HCT116 (cell line): ENCODE results near the gene PCNT. TPM values are rescaled to one million over a fixed set of nuclear protein-coding genes. Genes with fewer than 3 reads are reported as not detected.

Source experiments
- ATAC-seq: fragments of 200-7000 bp; cut with Tn5 transposase; 2 replicates; pipeline ENCODE4 v1.9.1; 2020; ENCODE audit warnings: mild to moderate bottlenecking, moderate library complexity
- BruUV-seq: library from RNA; stranded (reverse); fragments of 400-500 nt; replicated peaks from 2 replicates; lab custom pipeline; 2021; lab: Mats Ljungman, UMichigan
- CTCF ChIA-PET: fragments of 300-600 bp; sonication (Branson Sonifier 250); formaldehyde crosslinking; loops from one replicate; lab custom pipeline; 2021; ENCODE audit warnings: antibody characterized with exemption; lab: Charles Lee
- POLR2A ChIA-PET: fragments of 300-600, 350-600 bp; sonication (Branson Sonifier 250); formaldehyde crosslinking; loops from one replicate; lab custom pipeline; 2021; ENCODE audit warnings: antibody characterized with exemption; lab: Charles Lee
- RAD21 ChIA-PET, 2 experiments: fragments of 300-600 bp; sonication (Branson Sonifier 250); formaldehyde crosslinking; loops; one replicate each; lab custom pipeline; 2023; ENCODE audit warnings: low total read pairs in 2 of 2; ENCODE audit not compliant: uncharacterized antibody in 2 of 2, unreplicated experiment in 2 of 2, low non-redundant PET in 1 of 2; lab: Charles Lee
- DNase-seq: peaks from one replicate; pipeline ENCODE4 v3.0.0-alpha.2; 2010; ENCODE audit warnings: low read depth, low spot score
- H2AFZ ChIP-seq: fragments of 200-600 bp; shearing (Covaris generic), sonication (generic); 2 replicates; pipeline ENCODE4 v1.6.1; 2017; ENCODE audit warnings: low read depth, mixed run types, mixed read lengths, antibody characterized with exemption, low read length; ENCODE audit not compliant: poor library complexity, severe bottlenecking
- H3K27ac ChIP-seq: 2 replicates; pipeline ENCODE4 v1.5.1; 2012; ENCODE audit warnings: low read depth, low read length
- H3K27me3 ChIP-seq: fragments of 200-600 bp; sonication (generic); 2 replicates; pipeline ENCODE4 v1.6.1; 2016; ENCODE audit warnings: mixed run types, low read length, mixed read lengths; ENCODE audit not compliant: insufficient read depth
- H3K36me3 ChIP-seq, 2 experiments: fragments of 200-500 bp in 1 of 2; fragments of 200-600 bp in 1 of 2; sonication (Bioruptor generic) in 1 of 2; sonication (generic) in 1 of 2; 2 replicates each; pipeline versions ENCODE4 v1.5.1 to v1.6.1; 2014 to 2016; ENCODE audit warnings: low read length in 2 of 2, inconsistent platforms in 1 of 2, mixed read lengths in 1 of 2, mixed run types in 1 of 2; ENCODE audit not compliant: insufficient read depth in 2 of 2, control insufficient read depth in 1 of 2
- H3K4me1 ChIP-seq, 2 experiments: fragments of 200-600 bp in 1 of 2; sonication (generic) in 1 of 2; 2 replicates each; pipeline versions ENCODE4 v1.5.1 to v1.6.1; 2012 to 2017; ENCODE audit warnings: low read length in 2 of 2, inconsistent platforms in 1 of 2, mild to moderate bottlenecking in 1 of 2, mixed read lengths in 1 of 2, mixed run types in 1 of 2, moderate library complexity in 1 of 2; ENCODE audit not compliant: insufficient read depth in 2 of 2, control insufficient read depth in 1 of 2
- H3K4me2 ChIP-seq: fragments of 200-600 bp; sonication (generic); 2 replicates; pipeline ENCODE4 v1.6.1; 2017; ENCODE audit warnings: mixed run types, low read length, mixed read lengths
- H3K4me3 ChIP-seq, 2 experiments: fragments of 200-600 bp in 1 of 2; sonication (generic) in 1 of 2; replicated peaks in 1 of 2; 2 replicates each; pipeline ENCODE4 v1.5.1; 2011 to 2016; ENCODE audit warnings: low read length in 2 of 2, control low read depth in 1 of 2, low read depth in 1 of 2, mild to moderate bottlenecking in 1 of 2, mixed read lengths in 1 of 2, mixed run types in 1 of 2
- H3K79me2 ChIP-seq: fragments of 200-600 bp; sonication (generic); 2 replicates; pipeline ENCODE4 v1.6.1; 2017; ENCODE audit warnings: mild to moderate bottlenecking, mixed run types, low read length, moderate library complexity, mixed read lengths; ENCODE audit not compliant: insufficient read depth
- H3K9ac ChIP-seq: fragments of 200-600 bp; sonication (generic); 2 replicates; pipeline ENCODE4 v1.6.1; 2016; ENCODE audit warnings: low read length, mixed read lengths
- H3K9me2 ChIP-seq: fragments of 200-600 bp; sonication (generic), shearing (Covaris generic); 2 replicates; pipeline ENCODE4 v1.6.1; 2017; ENCODE audit warnings: mixed run types, mild to moderate bottlenecking, moderate library complexity; ENCODE audit not compliant: insufficient read depth
- H3K9me3 ChIP-seq, 2 experiments: fragments of 200-500 bp in 1 of 2; fragments of 200-600 bp in 1 of 2; sonication (Bioruptor generic) in 1 of 2; sonication (generic) in 1 of 2; 2 replicates each; pipeline ENCODE4 v1.6.1; 2014 to 2017; ENCODE audit warnings: low read length in 2 of 2, mixed read lengths in 2 of 2, inconsistent platforms in 1 of 2, low read depth in 1 of 2, mild to moderate bottlenecking in 1 of 2, mixed run types in 1 of 2, moderate library complexity in 1 of 2; ENCODE audit not compliant: control insufficient read depth in 1 of 2, insufficient read depth in 1 of 2
- H4K20me1 ChIP-seq: fragments of 200-600 bp; sonication (generic), shearing (Covaris generic); 2 replicates; pipeline ENCODE4 v1.6.1; 2017; ENCODE audit warnings: mixed run types, mild to moderate bottlenecking, moderate library complexity; ENCODE audit not compliant: insufficient read depth
- ATF3 ChIP-seq: IDR thresholded peaks from 2 replicates; pipeline ENCODE4 v1.6.1; 2012
- CBX3 ChIP-seq: IDR thresholded peaks from 2 replicates; pipeline ENCODE4 v1.6.1; 2012; ENCODE audit warnings: low read depth
- ELF1 ChIP-seq: IDR thresholded peaks from 2 replicates; pipeline ENCODE4 v1.6.1; 2012; ENCODE audit warnings: low read depth, borderline replicate concordance
- EZH2 ChIP-seq: fragments of 200-600 bp; sonication (generic); IDR thresholded peaks from 2 replicates; pipeline ENCODE4 v1.6.1; 2017; ENCODE audit warnings: antibody characterized with exemption, mixed run types
- JUND ChIP-seq: IDR thresholded peaks from 2 replicates; pipeline ENCODE4 v1.6.1; 2012
- MAX ChIP-seq: IDR thresholded peaks from 2 replicates; pipeline ENCODE4 v1.6.1; 2012
- POLR2A ChIP-seq: IDR thresholded peaks from 2 replicates; pipeline ENCODE4 v1.7.0; 2011; ENCODE audit warnings: borderline replicate concordance; ENCODE audit not compliant: insufficient read depth, insufficient read length; ENCODE audit errors: extremely low read depth
- POLR2AphosphoS5 ChIP-seq: IDR thresholded peaks from 2 replicates; pipeline ENCODE4 v1.6.1; 2011; ENCODE audit warnings: mild to moderate bottlenecking, low read depth, low read length, moderate library complexity
- SP1 ChIP-seq: IDR thresholded peaks from 2 replicates; pipeline ENCODE4 v1.6.1; 2012; ENCODE audit warnings: low read depth
- SRF ChIP-seq: IDR thresholded peaks from 2 replicates; pipeline ENCODE4 v1.6.1; 2012; ENCODE audit warnings: low read depth
- TCF7L2 ChIP-seq: IDR thresholded peaks from 2 replicates; pipeline ENCODE4 v1.7.0; 2011; ENCODE audit warnings: borderline replicate concordance, inconsistent platforms; ENCODE audit not compliant: insufficient read depth, insufficient read length; ENCODE audit errors: extremely low read depth
- ZNF274 ChIP-seq: fragments of 200-500 bp; sonication (Bioruptor generic); IDR thresholded peaks from 2 replicates; pipeline ENCODE4 v1.6.1; 2014; ENCODE audit warnings: mild to moderate bottlenecking, low read depth, low read length, inconsistent platforms
- intact Hi-C: fragments of 100-400 bp; cut with micrococcal nuclease; formaldehyde crosslinking; loops from 2 replicates; pipeline ENCODE4 v1.10.0; 2022
- total RNA-seq: library from RNA; stranded (reverse); gene quantifications from one replicate; pipeline ENCODE4 v1.2.1, GENCODE V29; 2021; ENCODE audit not compliant: unreplicated experiment

Gene PCNT
- total RNA-seq, 1 experiment from 2014 or later, result 43.6 TPM

- H3K36me3 ChIP-seq, result peaks cover 0 to 15% of the 10 kb centered on the region in 2 experiments; a peak in 3 of 4 replicates
These were observed 45.7 kb downstream of the PCNT start for GRCh38 chr21:46369520-46370235.

GRCh38 chr21:46371204-46372013, 47.5 kb downstream of the PCNT start:
- RAD21 ChIA-PET, result no interaction called here

More at GRCh38 chr21:46369520-46370235, 45.7 kb downstream of the PCNT start:
- ChIA-PET CTCF (no interaction called here), RAD21 (no interaction called here), POLR2A (no interaction called here)
- DNase-seq (no peak), ATAC-seq (no peak)
- TF ChIP-seq ATF3, result no peak
- Histone ChIP-seq H3K27me3 (no peaks in the 10 kb centered on the region), H3K9me2 (no peaks in the 10 kb centered on the region), H3K27ac (no peak overlapping the region), H4K20me1 (no peaks in the 10 kb centered on the region; the same call in 1 of the 2 replicates), H3K4me3 (no peak overlapping the region), H3K9me3 (no peaks in the 10 kb centered on the region), H3K4me1 (no peaks in the 10 kb centered on the region), H3K79me2 (peaks cover 48% of the 10 kb centered on the region), H3K9ac (no peak overlapping the region), H3K4me2 (no peak overlapping the region), H2AFZ (no peak overlapping the region)
- intact Hi-C loops, result no loop called here
- no TSS peak for BruUV-seq

More at GRCh38 chr21:46371204-46372013, 47.5 kb downstream of the PCNT start:
- no peak for TF ChIP-seq SRF
- no peak for TF ChIP-seq ZNF274
- TF ChIP-seq EZH2, result no peak
- TF ChIP-seq CBX3, result no peak
- TF ChIP-seq ELF1, result no peak
- TF ChIP-seq SP1, result no peak
- TF ChIP-seq TCF7L2, result no peak
- no peak for TF ChIP-seq JUND
- TF ChIP-seq POLR2A, result no peak
- TF ChIP-seq MAX, result no peak
- no peak for TF ChIP-seq POLR2AphosphoS5
- no peak overlapping the region for H3K9ac ChIP-seq
- DNase-seq, result no peak
- no peaks in the 10 kb centered on the region for H3K4me1 ChIP-seq
- no peaks in the 10 kb centered on the region for H3K9me2 ChIP-seq
- BruUV-seq, result no TSS peak
- ATAC-seq, result no peak
- H3K36me3 ChIP-seq, result peaks cover 0 to 10% of the 10 kb centered on the region in 2 experiments; a peak in 3 of 4 replicates
- H3K4me2 ChIP-seq, result no peak overlapping the region
- intact Hi-C loops, result no loop called here
- ChIA-PET POLR2A (no interaction called here), CTCF (interaction anchor here (0.7 kb wide), 1 partner anchor 448 kb away, joined by 3 read pairs; no protein-coding TSS in a partner anchor)
- H3K4me3 ChIP-seq, result no peak overlapping the region
- H3K27ac ChIP-seq, result no peak overlapping the region
- no peaks in the 10 kb centered on the region for H3K27me3 ChIP-seq
- H3K9me3 ChIP-seq, result no peaks in the 10 kb centered on the region
- no peak overlapping the region for H2AFZ ChIP-seq
- peaks cover 62% of the 10 kb centered on the region for H3K79me2 ChIP-seq
- H4K20me1 ChIP-seq, result no peaks in the 10 kb centered on the region; the same call in 1 of the 2 replicates
